WTC11 (cell line): ENCODE data around the gene KAZALD1.

Experiments used
- CBFB ChIP-seq: sonication (generic); formaldehyde crosslinking; IDR thresholded peaks from 2 replicates; pipeline ENCODE4 v1.8.1; 2022; ENCODE audit warnings: mild to moderate bottlenecking, low read depth, missing genetic modification reagents
- CREB1 ChIP-seq: sonication (generic); formaldehyde crosslinking; IDR thresholded peaks from 2 replicates; pipeline ENCODE4 v1.8.0; 2023; ENCODE audit warnings: mild to moderate bottlenecking, missing genetic modification reagents
- ETV6 ChIP-seq: sonication (generic); formaldehyde crosslinking; IDR thresholded peaks from 2 replicates; pipeline ENCODE4 v1.8.1; 2022; ENCODE audit warnings: mild to moderate bottlenecking, missing genetic modification reagents
- JUN ChIP-seq: sonication (generic); formaldehyde crosslinking; IDR thresholded peaks from 2 replicates; pipeline ENCODE4 v1.8.0; 2023; ENCODE audit warnings: mild to moderate bottlenecking, missing genetic modification reagents
- MYBL2 ChIP-seq: sonication (generic); formaldehyde crosslinking; IDR thresholded peaks from 2 replicates; pipeline ENCODE4 v1.8.1; 2023; ENCODE audit warnings: mild to moderate bottlenecking, moderate library complexity, missing genetic modification reagents
- SMAD4 ChIP-seq: sonication (generic); formaldehyde crosslinking; IDR thresholded peaks from 2 replicates; pipeline ENCODE4 v1.8.0; 2022; ENCODE audit warnings: mild to moderate bottlenecking, missing genetic modification reagents
- TP53 ChIP-seq: sonication (generic); formaldehyde crosslinking; IDR thresholded peaks from 2 replicates; pipeline ENCODE4 v1.8.1; 2023; ENCODE audit warnings: mild to moderate bottlenecking, missing genetic modification reagents
- TF ChIP-seq, protein P1 (sequence below): fragments of 200-600 bp; IDR thresholded peaks from 2 replicates; pipeline ENCODE4 v1.8.0; 2022; ENCODE audit warnings: antibody characterized with exemption
- TF ChIP-seq, protein P2 (sequence below): sonication (generic); formaldehyde crosslinking; IDR thresholded peaks from 2 replicates; pipeline ENCODE4 v1.8.1; 2023; ENCODE audit warnings: mild to moderate bottlenecking, moderate library complexity, missing genetic modification reagents
- TF ChIP-seq, protein P3 (sequence below): sonication (generic); formaldehyde crosslinking; IDR thresholded peaks from 2 replicates; pipeline ENCODE4 v1.8.1; 2022; ENCODE audit warnings: low read depth, mild to moderate bottlenecking, moderate library complexity, missing genetic modification reagents, borderline replicate concordance
- TF ChIP-seq, protein P4 (sequence below): sonication (generic); formaldehyde crosslinking; IDR thresholded peaks from 2 replicates; pipeline ENCODE4 v1.8.1; 2022; ENCODE audit warnings: mild to moderate bottlenecking, moderate library complexity, missing genetic modification reagents
- TF ChIP-seq, protein P5 (sequence below): sonication (generic); formaldehyde crosslinking; IDR thresholded peaks from 2 replicates; pipeline ENCODE4 v1.8.0; 2022; ENCODE audit warnings: mild to moderate bottlenecking, missing genetic modification reagents

DNA sequence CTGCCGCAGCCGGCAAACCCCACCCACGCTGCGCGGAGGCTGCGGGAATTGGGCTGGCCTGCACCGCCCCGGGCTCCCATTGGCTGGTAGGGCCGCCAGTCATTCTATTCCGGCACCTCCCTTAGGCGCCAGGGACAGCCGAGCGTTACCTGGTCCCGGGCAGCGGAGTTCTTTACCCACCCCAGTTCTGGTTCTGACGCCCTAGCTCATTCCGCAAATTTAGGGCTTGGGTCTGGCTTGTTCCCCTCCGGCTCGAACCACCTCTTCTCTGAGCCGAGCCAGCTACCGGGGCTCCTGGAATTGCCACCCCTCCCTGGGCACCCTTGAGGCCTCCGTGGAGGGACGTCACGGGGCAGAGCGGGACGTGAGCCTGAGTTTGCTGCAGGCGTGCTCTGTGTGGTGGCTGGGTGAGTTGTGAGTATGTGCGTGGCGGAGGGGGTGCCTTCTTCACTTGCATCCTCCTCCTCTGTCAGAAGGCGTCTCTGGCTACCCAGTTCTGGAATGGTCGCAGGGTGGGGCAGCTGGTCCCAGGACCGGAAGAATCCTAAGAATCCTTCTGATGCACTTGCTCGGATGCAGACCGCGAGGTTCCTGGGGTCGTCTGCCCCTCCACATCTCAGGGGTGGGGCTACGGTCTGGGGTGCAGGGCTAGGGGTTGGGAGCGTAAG lies 30.5 kb upstream of the KAZALD1 start, which contains the start of the genes PDZD7 and SFXN3:
- TF ChIP-seq, protein P1, sequence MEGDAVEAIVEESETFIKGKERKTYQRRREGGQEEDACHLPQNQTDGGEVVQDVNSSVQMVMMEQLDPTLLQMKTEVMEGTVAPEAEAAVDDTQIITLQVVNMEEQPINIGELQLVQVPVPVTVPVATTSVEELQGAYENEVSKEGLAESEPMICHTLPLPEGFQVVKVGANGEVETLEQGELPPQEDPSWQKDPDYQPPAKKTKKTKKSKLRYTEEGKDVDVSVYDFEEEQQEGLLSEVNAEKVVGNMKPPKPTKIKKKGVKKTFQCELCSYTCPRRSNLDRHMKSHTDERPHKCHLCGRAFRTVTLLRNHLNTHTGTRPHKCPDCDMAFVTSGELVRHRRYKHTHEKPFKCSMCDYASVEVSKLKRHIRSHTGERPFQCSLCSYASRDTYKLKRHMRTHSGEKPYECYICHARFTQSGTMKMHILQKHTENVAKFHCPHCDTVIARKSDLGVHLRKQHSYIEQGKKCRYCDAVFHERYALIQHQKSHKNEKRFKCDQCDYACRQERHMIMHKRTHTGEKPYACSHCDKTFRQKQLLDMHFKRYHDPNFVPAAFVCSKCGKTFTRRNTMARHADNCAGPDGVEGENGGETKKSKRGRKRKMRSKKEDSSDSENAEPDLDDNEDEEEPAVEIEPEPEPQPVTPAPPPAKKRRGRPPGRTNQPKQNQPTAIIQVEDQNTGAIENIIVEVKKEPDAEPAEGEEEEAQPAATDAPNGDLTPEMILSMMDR: no peak
- TF ChIP-seq, protein P2, sequence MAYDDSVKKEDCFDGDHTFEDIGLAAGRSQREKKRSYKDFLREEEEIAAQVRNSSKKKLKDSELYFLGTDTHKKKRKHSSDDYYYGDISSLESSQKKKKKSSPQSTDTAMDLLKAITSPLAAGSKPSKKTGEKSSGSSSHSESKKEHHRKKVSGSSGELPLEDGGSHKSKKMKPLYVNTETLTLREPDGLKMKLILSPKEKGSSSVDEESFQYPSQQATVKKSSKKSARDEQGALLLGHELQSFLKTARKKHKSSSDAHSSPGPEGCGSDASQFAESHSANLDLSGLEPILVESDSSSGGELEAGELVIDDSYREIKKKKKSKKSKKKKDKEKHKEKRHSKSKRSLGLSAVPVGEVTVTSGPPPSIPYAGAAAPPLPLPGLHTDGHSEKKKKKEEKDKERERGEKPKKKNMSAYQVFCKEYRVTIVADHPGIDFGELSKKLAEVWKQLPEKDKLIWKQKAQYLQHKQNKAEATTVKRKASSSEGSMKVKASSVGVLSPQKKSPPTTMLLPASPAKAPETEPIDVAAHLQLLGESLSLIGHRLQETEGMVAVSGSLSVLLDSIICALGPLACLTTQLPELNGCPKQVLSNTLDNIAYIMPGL (CRISPR knock-in tag): no peak
- peak; percentile 16; the same call in 1 of the 2 replicates for TF ChIP-seq ETV6
- no peak for TF ChIP-seq CREB1 (CRISPR knock-in tag)
- no peak for TF ChIP-seq MYBL2 (CRISPR knock-in tag)
- no peak for TF ChIP-seq JUN
- no peak for TF ChIP-seq CBFB (CRISPR knock-in tag)
- TF ChIP-seq, protein P3, sequence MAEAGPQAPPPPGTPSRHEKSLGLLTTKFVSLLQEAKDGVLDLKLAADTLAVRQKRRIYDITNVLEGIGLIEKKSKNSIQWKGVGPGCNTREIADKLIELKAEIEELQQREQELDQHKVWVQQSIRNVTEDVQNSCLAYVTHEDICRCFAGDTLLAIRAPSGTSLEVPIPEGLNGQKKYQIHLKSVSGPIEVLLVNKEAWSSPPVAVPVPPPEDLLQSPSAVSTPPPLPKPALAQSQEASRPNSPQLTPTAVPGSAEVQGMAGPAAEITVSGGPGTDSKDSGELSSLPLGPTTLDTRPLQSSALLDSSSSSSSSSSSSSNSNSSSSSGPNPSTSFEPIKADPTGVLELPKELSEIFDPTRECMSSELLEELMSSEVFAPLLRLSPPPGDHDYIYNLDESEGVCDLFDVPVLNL (CRISPR knock-in tag): no peak
- TF ChIP-seq, protein P4, sequence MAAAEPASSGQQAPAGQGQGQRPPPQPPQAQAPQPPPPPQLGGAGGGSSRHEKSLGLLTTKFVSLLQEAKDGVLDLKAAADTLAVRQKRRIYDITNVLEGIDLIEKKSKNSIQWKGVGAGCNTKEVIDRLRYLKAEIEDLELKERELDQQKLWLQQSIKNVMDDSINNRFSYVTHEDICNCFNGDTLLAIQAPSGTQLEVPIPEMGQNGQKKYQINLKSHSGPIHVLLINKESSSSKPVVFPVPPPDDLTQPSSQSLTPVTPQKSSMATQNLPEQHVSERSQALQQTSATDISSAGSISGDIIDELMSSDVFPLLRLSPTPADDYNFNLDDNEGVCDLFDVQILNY (CRISPR knock-in tag): no peak
- TF ChIP-seq, protein P5, sequence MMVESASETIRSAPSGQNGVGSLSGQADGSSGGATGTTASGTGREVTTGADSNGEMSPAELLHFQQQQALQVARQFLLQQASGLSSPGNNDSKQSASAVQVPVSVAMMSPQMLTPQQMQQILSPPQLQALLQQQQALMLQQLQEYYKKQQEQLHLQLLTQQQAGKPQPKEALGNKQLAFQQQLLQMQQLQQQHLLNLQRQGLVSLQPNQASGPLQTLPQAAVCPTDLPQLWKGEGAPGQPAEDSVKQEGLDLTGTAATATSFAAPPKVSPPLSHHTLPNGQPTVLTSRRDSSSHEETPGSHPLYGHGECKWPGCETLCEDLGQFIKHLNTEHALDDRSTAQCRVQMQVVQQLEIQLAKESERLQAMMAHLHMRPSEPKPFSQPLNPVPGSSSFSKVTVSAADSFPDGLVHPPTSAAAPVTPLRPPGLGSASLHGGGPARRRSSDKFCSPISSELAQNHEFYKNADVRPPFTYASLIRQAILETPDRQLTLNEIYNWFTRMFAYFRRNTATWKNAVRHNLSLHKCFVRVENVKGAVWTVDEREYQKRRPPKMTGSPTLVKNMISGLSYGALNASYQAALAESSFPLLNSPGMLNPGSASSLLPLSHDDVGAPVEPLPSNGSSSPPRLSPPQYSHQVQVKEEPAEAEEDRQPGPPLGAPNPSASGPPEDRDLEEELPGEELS (CRISPR knock-in tag): no peak
- TF ChIP-seq TP53: no peak
- no peak for TF ChIP-seq SMAD4 (CRISPR knock-in tag)
